Activated CD8-positive, alpha-beta T cell treated with anti-CD3 and anti-CD28 coated beads for 36 hours (primary cell): Measurements from ENCODE around the gene TMEM208. TPM values are rescaled to one million over a fixed set of nuclear protein-coding genes. Genes with fewer than 3 reads are reported as not detected.

ENCODE experiments used
- ATAC-seq: fragments of 200-7000 bp; cut with Tn5 transposase; one replicate; pipeline ENCODE4 v1.10.0; 2021; ENCODE audit warnings: mild to moderate bottlenecking, moderate library complexity
- CTCF ChIA-PET: fragments of 350-600 bp; sonication (Branson Sonifier 250); formaldehyde crosslinking; loops from one replicate; lab custom pipeline; 2021; ENCODE audit warnings: antibody characterized with exemption; lab: Charles Lee
- POLR2A ChIA-PET: fragments of 350-600 bp; sonication (Branson Sonifier 250); formaldehyde crosslinking; loops from one replicate; lab custom pipeline; 2021; ENCODE audit warnings: antibody characterized with exemption; lab: Charles Lee
- DNase-seq: peaks from one replicate; pipeline ENCODE4 v3.0.0-alpha.2; 2020
- H3K27ac Mint-ChIP-seq: one replicate; pipeline ENCODE4 v1.8.0; 2021; ENCODE audit warnings: mild to moderate bottlenecking, mixed read lengths
- H3K27me3 Mint-ChIP-seq: one replicate; pipeline ENCODE4 v1.8.0; 2021; ENCODE audit warnings: mixed read lengths
- H3K36me3 Mint-ChIP-seq: one replicate; pipeline ENCODE4 v1.8.0; 2021; ENCODE audit warnings: low read depth, mixed read lengths
- H3K4me1 Mint-ChIP-seq: one replicate; pipeline ENCODE4 v1.8.0; 2021; ENCODE audit warnings: low read depth, mixed read lengths
- H3K4me3 Mint-ChIP-seq: one replicate; pipeline ENCODE4 v1.8.0; 2021; ENCODE audit warnings: mild to moderate bottlenecking, moderate library complexity, mixed read lengths
- H3K9me3 Mint-ChIP-seq: one replicate; pipeline ENCODE4 v1.8.0; 2021; ENCODE audit warnings: mixed read lengths
- intact Hi-C: fragments of 100-400 bp; cut with micrococcal nuclease; formaldehyde crosslinking; loops from one replicate; pipeline ENCODE4 v1.10.0; 2022
- total RNA-seq, 2 experiments: library from RNA; stranded (reverse); gene quantifications; one replicate each; pipeline ENCODE4 v1.2.3, GENCODE V29; 2021
- TF ChIP-seq, protein P1 (sequence below): fragments of 200-600 bp; IDR thresholded peaks from one replicate; pipeline ENCODE4 v1.8.0; 2022; ENCODE audit warnings: antibody characterized with exemption, mild to moderate bottlenecking

TMEM208 gene
- total RNA-seq, 2 experiments from 2014 or later, result 25.7 to 30.7 TPM

DNA sequence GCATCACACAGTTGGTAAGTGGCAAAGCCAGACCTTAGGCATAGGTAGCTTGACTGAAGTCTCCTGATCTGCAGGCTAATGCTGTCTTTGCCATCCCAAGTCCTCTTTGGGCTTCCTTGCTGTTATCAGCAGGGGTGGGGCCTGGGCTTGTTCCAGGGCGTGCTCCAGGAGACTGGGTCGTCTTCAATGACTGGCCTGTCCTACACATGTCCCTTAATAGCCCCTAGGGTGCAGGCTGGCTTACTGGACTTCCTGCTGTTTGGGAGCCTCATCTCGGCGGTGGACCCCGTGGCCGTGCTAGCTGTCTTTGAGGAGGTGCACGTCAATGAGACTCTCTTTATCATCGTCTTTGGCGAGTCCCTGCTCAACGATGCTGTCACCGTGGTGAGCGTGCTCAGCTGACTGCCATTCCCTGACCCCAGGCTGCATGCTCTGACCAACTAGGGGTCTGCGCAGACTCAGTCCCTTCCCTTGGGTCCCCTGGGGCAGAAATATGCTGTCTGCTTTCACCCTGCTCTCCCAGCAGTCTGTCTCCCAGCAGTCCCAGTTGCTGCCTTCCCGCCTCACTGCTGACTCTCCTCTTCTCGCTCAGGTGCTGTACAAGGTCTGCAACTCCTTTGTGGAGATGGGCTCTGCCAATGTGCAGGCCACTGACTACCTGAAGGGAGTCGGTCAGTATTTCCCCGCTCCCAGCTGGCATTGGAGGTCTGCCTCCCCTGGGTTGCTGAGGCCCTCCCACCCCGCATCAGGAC lies 28.0 kb downstream of the TMEM208 start:
- H3K27ac Mint-ChIP-seq, result no peak overlapping the region
- CTCF ChIA-PET, result no interaction called here
- TF ChIP-seq, protein P1, sequence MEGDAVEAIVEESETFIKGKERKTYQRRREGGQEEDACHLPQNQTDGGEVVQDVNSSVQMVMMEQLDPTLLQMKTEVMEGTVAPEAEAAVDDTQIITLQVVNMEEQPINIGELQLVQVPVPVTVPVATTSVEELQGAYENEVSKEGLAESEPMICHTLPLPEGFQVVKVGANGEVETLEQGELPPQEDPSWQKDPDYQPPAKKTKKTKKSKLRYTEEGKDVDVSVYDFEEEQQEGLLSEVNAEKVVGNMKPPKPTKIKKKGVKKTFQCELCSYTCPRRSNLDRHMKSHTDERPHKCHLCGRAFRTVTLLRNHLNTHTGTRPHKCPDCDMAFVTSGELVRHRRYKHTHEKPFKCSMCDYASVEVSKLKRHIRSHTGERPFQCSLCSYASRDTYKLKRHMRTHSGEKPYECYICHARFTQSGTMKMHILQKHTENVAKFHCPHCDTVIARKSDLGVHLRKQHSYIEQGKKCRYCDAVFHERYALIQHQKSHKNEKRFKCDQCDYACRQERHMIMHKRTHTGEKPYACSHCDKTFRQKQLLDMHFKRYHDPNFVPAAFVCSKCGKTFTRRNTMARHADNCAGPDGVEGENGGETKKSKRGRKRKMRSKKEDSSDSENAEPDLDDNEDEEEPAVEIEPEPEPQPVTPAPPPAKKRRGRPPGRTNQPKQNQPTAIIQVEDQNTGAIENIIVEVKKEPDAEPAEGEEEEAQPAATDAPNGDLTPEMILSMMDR, result no peak
- no peaks in the 10 kb centered on the region for H3K27me3 Mint-ChIP-seq
- intact Hi-C loops, result no loop called here
- peaks cover 4% of the 10 kb centered on the region for H3K4me1 Mint-ChIP-seq
- no peak overlapping the region for H3K4me3 Mint-ChIP-seq
- POLR2A ChIA-PET, result no interaction called here
- H3K36me3 Mint-ChIP-seq, result peaks cover 2% of the 10 kb centered on the region
- no peaks in the 10 kb centered on the region for H3K9me3 Mint-ChIP-seq
- ATAC-seq, result no peak
- DNase-seq, result no peak

DNA sequence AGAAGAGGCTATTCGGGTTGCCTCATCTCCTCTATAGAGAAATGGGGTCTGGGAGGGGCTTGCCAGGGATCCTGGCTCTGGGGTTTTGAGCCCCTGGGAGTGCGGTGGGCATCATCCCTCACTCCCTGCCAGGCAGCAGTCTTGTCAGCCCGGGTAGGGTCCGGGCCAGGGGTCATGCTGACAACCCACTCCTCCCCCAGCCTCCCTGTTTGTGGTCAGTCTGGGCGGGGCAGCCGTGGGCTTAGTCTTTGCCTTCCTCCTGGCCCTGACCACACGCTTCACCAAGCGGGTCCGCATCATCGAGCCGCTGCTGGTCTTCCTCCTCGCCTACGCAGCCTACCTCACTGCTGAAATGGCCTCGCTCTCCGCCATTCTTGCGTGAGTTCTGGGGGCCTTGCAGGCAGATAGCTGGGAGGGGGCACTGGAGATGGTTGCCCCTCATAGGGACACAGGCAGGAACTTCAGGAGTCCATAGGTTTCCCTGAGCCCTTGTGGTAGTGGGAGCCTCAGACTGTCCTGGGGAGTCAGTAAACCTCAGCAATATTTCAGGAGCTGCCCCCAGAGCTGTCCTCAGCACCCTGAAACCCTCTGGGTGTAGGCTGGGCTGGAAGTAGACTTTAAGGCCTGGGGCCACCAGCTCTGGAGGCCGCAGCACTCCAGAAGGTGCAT lies 28.8 kb downstream of the TMEM208 start:
- Mint-ChIP-seq H3K27me3 (no peaks in the 10 kb centered on the region), H3K27ac (no peak overlapping the region), H3K36me3 (peaks cover 4% of the 10 kb centered on the region), H3K4me1 (no peaks in the 10 kb centered on the region), H3K9me3 (no peaks in the 10 kb centered on the region), H3K4me3 (no peak overlapping the region)
- DNase-seq, result no peak
- intact Hi-C loops, result no loop called here
- POLR2A ChIA-PET, result no interaction called here
- TF ChIP-seq, protein P1, result no peak
- no peak for ATAC-seq
- CTCF ChIA-PET, result interaction anchor here (1.0 kb wide), 1 partner anchor 23 kb away, joined by 3 read pairs; no protein-coding TSS in a partner anchor

DNA sequence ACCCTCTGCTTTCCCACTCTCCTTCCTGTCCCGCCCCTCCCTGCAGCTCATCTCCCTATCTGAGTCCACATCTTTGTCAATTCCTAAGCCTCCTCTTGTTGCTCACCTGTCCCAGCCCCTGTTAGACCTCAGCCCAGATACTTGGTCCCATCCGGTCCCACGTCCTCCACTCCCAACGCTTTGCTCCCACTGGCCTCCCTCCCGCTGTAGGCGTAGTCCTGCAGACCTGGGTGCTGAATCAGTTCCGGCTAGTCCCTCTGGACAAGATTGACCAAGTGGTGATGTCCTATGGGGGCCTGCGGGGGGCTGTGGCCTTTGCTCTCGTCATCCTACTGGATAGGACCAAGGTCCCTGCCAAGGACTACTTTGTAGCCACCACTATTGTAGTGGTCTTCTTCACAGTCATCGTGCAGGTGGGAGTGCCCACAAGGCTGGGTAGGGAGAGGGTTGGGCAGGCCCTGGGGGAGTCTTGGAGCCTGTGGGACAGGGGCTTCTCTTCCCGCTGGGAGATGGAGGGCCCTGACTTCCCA lies 29.8 kb downstream of the TMEM208 start:
- DNase-seq, result no peak
- intact Hi-C loops, result no loop called here
- POLR2A ChIA-PET, result interaction anchor here (1.2 to 1.9 kb wide), 2 partner anchors 14 to 59 kb away, joined by 4 to 6 read pairs; no protein-coding TSS in a partner anchor
- ATAC-seq, result no peak
- Mint-ChIP-seq H3K9me3 (no peaks in the 10 kb centered on the region), H3K4me1 (no peaks in the 10 kb centered on the region), H3K27me3 (no peaks in the 10 kb centered on the region), H3K27ac (no peak overlapping the region), H3K4me3 (no peak overlapping the region), H3K36me3 (peaks cover 4% of the 10 kb centered on the region)
- CTCF ChIA-PET, result interaction anchor here (1.0 to 1.3 kb wide), 2 partner anchors 22 to 58 kb away, joined by 3 read pairs; no protein-coding TSS in a partner anchor
- TF ChIP-seq, protein P1, result no peak

GRCh38 chr16:67257486-67258160 lies 30.7 kb downstream of the TMEM208 start:
- no peaks in the 10 kb centered on the region for H3K27me3 Mint-ChIP-seq
- no peak for DNase-seq
- POLR2A ChIA-PET, result interaction anchor here (1.2 to 1.9 kb wide), 2 partner anchors 13 to 60 kb away, joined by 4 to 6 read pairs; no protein-coding TSS in a partner anchor
- no peak for ATAC-seq
- CTCF ChIA-PET, result interaction anchor here (1.1 to 1.5 kb wide), 3 partner anchors 21 to 142 kb away, joined by 3 read pairs; no protein-coding TSS in a partner anchor
- TF ChIP-seq, protein P1, result no peak
- intact Hi-C loops, result no loop called here
- no peaks in the 10 kb centered on the region for H3K4me1 Mint-ChIP-seq
- H3K27ac Mint-ChIP-seq, result no peak overlapping the region
- H3K4me3 Mint-ChIP-seq, result no peak overlapping the region
- peaks cover 4% of the 10 kb centered on the region for H3K36me3 Mint-ChIP-seq
- no peaks in the 10 kb centered on the region for H3K9me3 Mint-ChIP-seq
